ENCODE measurements around the gene RAMP2. TPM values are rescaled to one million over a fixed set of nuclear protein-coding genes. Genes with fewer than 3 reads are reported as not detected.
"Not testable (repeated sequence)": the region's sequence is repeated elsewhere in the genome, so short reads cannot be mapped to it uniquely, and the experiment has no call there.

Gene RAMP2
- not detected for total RNA-seq

- no peak within 1 kb of the TSS for H3K27ac Mint-ChIP-seq
- intact Hi-C loops (cut with DNase I, micrococcal nuclease), result loop anchor here in 1 of 2 experiments (1.0 kb wide), 1 partner anchor 11 kb away; no protein-coding TSS in a partner anchor
- no peaks in the 10 kb centered on the region for H3K9me3 Mint-ChIP-seq (ENCODE audit: low read depth)
- H3K4me1 Mint-ChIP-seq, result peaks cover 11% of the 10 kb centered on the region
- peaks cover 48% of the 10 kb centered on the region for H3K27me3 Mint-ChIP-seq
- H3K36me3 Mint-ChIP-seq (ENCODE audit: low read depth), result no peaks in the 10 kb centered on the region
- POLR2A ChIA-PET, result interaction anchor here (1.2 to 1.5 kb wide), 2 partner anchors 12 to 183 kb away, joined by 5 to 10 read pairs; partner anchors contain the start of gene VPS25
- no peak within 1 kb of the TSS for H3K4me3 Mint-ChIP-seq
- CTCF ChIA-PET, result interaction anchor here (0.6 to 3.6 kb wide), 11 partner anchors 12 to 411 kb away, joined by 3 to 18 read pairs (median 3); partner anchors contain the start of genes BECN1, PLEKHH3 and PSMC3IP
- peak; percentile 44 for DNase-seq
- ATAC-seq, result peak; percentile 27
Measured at GRCh38 chr17:42760652-42761581, at the start of gene RAMP2. TSS of gene RAMP2 (plus strand) at chr17:42761227. CDS start at chr17:42761262, 35 bp downstream.

GRCh38 chr17:42720996-42721583 is 39.9 kb upstream of the RAMP2 start:
- CTCF ChIA-PET, result interaction anchor here (0.7 to 2.0 kb wide), 5 partner anchors 11 to 792 kb away, joined by 3 to 8 read pairs (median 4); partner anchors contain the start of gene BECN1
- DNase-seq, result peak; percentile 33

GRCh38 chr17:42723636-42724035 is 37.4 kb upstream of the RAMP2 start:
- Mint-ChIP-seq H3K36me3 (ENCODE audit: low read depth) (peaks cover 40% of the 10 kb centered on the region), H3K27me3 (no peaks in the 10 kb centered on the region), H3K9me3 (ENCODE audit: low read depth) (no peaks in the 10 kb centered on the region), H3K4me1 (peaks cover 2% of the 10 kb centered on the region), H3K4me3 (no peak overlapping the region), H3K27ac (no peak overlapping the region)
- POLR2A ChIA-PET, result no interaction called here
- no peak for ATAC-seq
- no peak for DNase-seq
- intact Hi-C loops (cut with DNase I, micrococcal nuclease), result loop anchor here in 1 of 2 experiments (5.0 kb wide), 1 partner anchor 99 kb away; the partner anchor contains the start of gene BECN1
- CTCF ChIA-PET, result interaction anchor here (0.6 kb wide), 1 partner anchor 36 kb away, joined by 3 read pairs; no protein-coding TSS in a partner anchor

More at GRCh38 chr17:42720996-42721583, 39.9 kb upstream of the RAMP2 start:
- Mint-ChIP-seq H3K36me3 (ENCODE audit: low read depth) (peaks cover 49% of the 10 kb centered on the region), H3K4me1 (peaks cover 2% of the 10 kb centered on the region), H3K27me3 (no peaks in the 10 kb centered on the region), H3K27ac (no peak overlapping the region), H3K4me3 (no peak overlapping the region), H3K9me3 (ENCODE audit: low read depth) (no peaks in the 10 kb centered on the region)
- POLR2A ChIA-PET, result no interaction called here
- peak; percentile 90 for ATAC-seq
- intact Hi-C loops (cut with DNase I, micrococcal nuclease), result loop anchor here (1.0 to 5.0 kb wide), 4 partner anchors 42 to 216 kb away; partner anchors contain the start of gene BECN1 (in 2 of the 2)

- CTCF ChIA-PET, result interaction anchor here (0.6 to 1.9 kb wide), 5 partner anchors 11 to 296 kb away, joined by 3 to 9 read pairs (median 3); no protein-coding TSS in a partner anchor
- ATAC-seq (no peak), DNase-seq (no peak)
- no peak overlapping the region for H3K4me3 Mint-ChIP-seq
- H3K4me1 Mint-ChIP-seq, result peaks cover 2% of the 10 kb centered on the region
- H3K36me3 Mint-ChIP-seq (ENCODE audit: low read depth), result peaks cover 33% of the 10 kb centered on the region
- H3K27ac Mint-ChIP-seq, result no peak overlapping the region
- H3K27me3 Mint-ChIP-seq, result no peaks in the 10 kb centered on the region
- no peaks in the 10 kb centered on the region for H3K9me3 Mint-ChIP-seq (ENCODE audit: low read depth)
- intact Hi-C loops (cut with DNase I, micrococcal nuclease), result no loop called here
- POLR2A ChIA-PET, result interaction anchor here (0.5 to 0.6 kb wide), 2 partner anchors 157 to 759 kb away, joined by 3 to 5 read pairs; partner anchors contain the start of gene CNP
Measured at GRCh38 chr17:42725143-42725542, 35.9 kb upstream of the RAMP2 start.

- Mint-ChIP-seq H3K4me1 (peaks cover 19% of the 10 kb centered on the region), H3K9me3 (ENCODE audit: low read depth) (peaks cover 2% of the 10 kb centered on the region), H3K36me3 (ENCODE audit: low read depth) (peaks cover 2% of the 10 kb centered on the region), H3K27ac (no peak overlapping the region), H3K27me3 (no peaks in the 10 kb centered on the region), H3K4me3 (no peak overlapping the region)
- POLR2A ChIA-PET, result no interaction called here
- CTCF ChIA-PET, result interaction anchor here (0.5 kb wide), 1 partner anchor 9 kb away, joined by 3 read pairs; no protein-coding TSS in a partner anchor
- ATAC-seq (no peak), DNase-seq (no peak)
- intact Hi-C loops (cut with DNase I, micrococcal nuclease), result loop anchor here in 1 of 2 experiments (5.0 kb wide), 1 partner anchor 577 kb away; no protein-coding TSS in a partner anchor
Measured at GRCh38 chr17:42740699-42741098, 20.3 kb upstream of the RAMP2 start.

- CTCF ChIA-PET, result interaction anchor here (1.0 to 1.7 kb wide), 5 partner anchors 16 to 81 kb away, joined by 3 to 12 read pairs (median 3); no protein-coding TSS in a partner anchor
- not testable (repeated sequence) for H3K9me3 Mint-ChIP-seq (ENCODE audit: low read depth); H3K4me3 Mint-ChIP-seq; H3K27ac Mint-ChIP-seq; H3K27me3 Mint-ChIP-seq; H3K36me3 Mint-ChIP-seq (ENCODE audit: low read depth); DNase-seq; ATAC-seq
- peaks cover 19% of the 10 kb centered on the region for H3K4me1 Mint-ChIP-seq
- intact Hi-C loops (cut with DNase I, micrococcal nuclease), result loop anchor here in 1 of 2 experiments (5.0 kb wide), 1 partner anchor 574 kb away; no protein-coding TSS in a partner anchor
- POLR2A ChIA-PET, result interaction anchor here (0.6 to 0.7 kb wide), 2 partner anchors 9 to 709 kb away, joined by 3 to 6 read pairs; no protein-coding TSS in a partner anchor
Measured at GRCh38 chr17:42742916-42743315, 18.1 kb upstream of the RAMP2 start.

- H3K9me3 Mint-ChIP-seq (ENCODE audit: low read depth), result peaks cover 2% of the 10 kb centered on the region
- DNase-seq, result no peak
- peaks cover 2% of the 10 kb centered on the region for H3K36me3 Mint-ChIP-seq (ENCODE audit: low read depth)
- H3K27me3 Mint-ChIP-seq, result peaks cover 5% of the 10 kb centered on the region
- no peak for ATAC-seq
- ChIA-PET POLR2A (interaction anchor here (0.6 to 0.7 kb wide), 2 partner anchors 428 to 709 kb away, joined by 4 to 6 read pairs; no protein-coding TSS in a partner anchor), CTCF (interaction anchor here (0.7 to 1.7 kb wide), 5 partner anchors 16 to 82 kb away, joined by 3 to 12 read pairs (median 3); partner anchors contain the start of gene VPS25)
- intact Hi-C loops (cut with DNase I, micrococcal nuclease), result loop anchor here (1.0 to 5.0 kb wide), 12 partner anchors 19 to 574 kb away; partner anchors contain the start of genes VPS25 (in 2 of the 2), AARSD1 (in 1 of the 2), CNTD1 (in 1 of the 2) and COA3 (in 1 of the 2)
- H3K4me1 Mint-ChIP-seq, result peaks cover 19% of the 10 kb centered on the region
- peak overlapping the region; percentile 89 for H3K4me3 Mint-ChIP-seq
- peak overlapping the region; percentile 98 for H3K27ac Mint-ChIP-seq
Measured at GRCh38 chr17:42743595-42744282, 17.3 kb upstream of the RAMP2 start.

- peak; percentile 85 for DNase-seq
- H3K27ac Mint-ChIP-seq, result peak overlapping the region; percentile 98
- CTCF ChIA-PET, result interaction anchor here (0.7 to 1.7 kb wide), 4 partner anchors 19 to 83 kb away, joined by 3 to 12 read pairs (median 3); partner anchors contain the start of gene VPS25
- peak overlapping the region; percentile 89 for H3K4me3 Mint-ChIP-seq
- H3K27me3 Mint-ChIP-seq, result peaks cover 7% of the 10 kb centered on the region
- ATAC-seq, result peak; percentile 88
- POLR2A ChIA-PET, result no interaction called here
- H3K4me1 Mint-ChIP-seq, result peaks cover 19% of the 10 kb centered on the region
- intact Hi-C loops (cut with DNase I, micrococcal nuclease), result loop anchor here (1.0 to 5.0 kb wide), 12 partner anchors 18 to 573 kb away; partner anchors contain the start of genes VPS25 (in 2 of the 2), AARSD1 (in 1 of the 2), CNTD1 (in 1 of the 2) and COA3 (in 1 of the 2)
- peaks cover 2% of the 10 kb centered on the region for H3K36me3 Mint-ChIP-seq (ENCODE audit: low read depth)
- peaks cover 2% of the 10 kb centered on the region for H3K9me3 Mint-ChIP-seq (ENCODE audit: low read depth)
Measured at GRCh38 chr17:42744283-42744805, 16.7 kb upstream of the RAMP2 start.

- H3K4me1 Mint-ChIP-seq, result peaks cover 19% of the 10 kb centered on the region
- peaks cover 2% of the 10 kb centered on the region for H3K9me3 Mint-ChIP-seq (ENCODE audit: low read depth)
- peak; percentile 91 for ATAC-seq
- peaks cover 7% of the 10 kb centered on the region for H3K27me3 Mint-ChIP-seq
- ChIA-PET CTCF (no interaction called here), POLR2A (no interaction called here)
- intact Hi-C loops (cut with DNase I, micrococcal nuclease), result loop anchor here (1.0 to 5.0 kb wide), 16 partner anchors 18 to 572 kb away; partner anchors contain the start of genes CNTD1 (in 2 of the 2), COA3 (in 2 of the 2), RETREG3 (in 2 of the 2) and TUBG1 (in 2 of the 2)
- H3K4me3 Mint-ChIP-seq, result peak within 1 kb of the TSS; percentile 89
- peaks cover 2% of the 10 kb centered on the region for H3K36me3 Mint-ChIP-seq (ENCODE audit: low read depth)
- DNase-seq, result peak; percentile 96
- peak within 1 kb of the TSS; percentile 98 for H3K27ac Mint-ChIP-seq
Measured at GRCh38 chr17:42744806-42745617, 16.0 kb upstream of the RAMP2 start, which contains the start of gene EZH1. TSS of gene EZH1 (minus strand) at chr17:42745040. CDS start at chr17:42728941, 16,099 bp downstream.
